MM.1S (cell line): ENCODE measurements around the gene RBFOX1.

Source experiments
- DNase-seq: peaks from one replicate; pipeline ENCODE4 v3.0.0-alpha.2; 2015
- H2AFZ ChIP-seq: fragments of 300-600 bp; sonication (generic); 2 replicates; pipeline ENCODE4 v1.6.0; 2016; ENCODE audit warnings: antibody characterized with exemption, low read length
- H3F3A ChIP-seq: fragments of 300-600 bp; sonication (generic); 2 replicates; pipeline ENCODE4 v1.6.1; 2016; ENCODE audit warnings: mild to moderate bottlenecking, antibody characterized with exemption, low read length, moderate library complexity, mixed read lengths; ENCODE audit not compliant: insufficient read depth
- H3K27ac ChIP-seq: fragments of 300-600 bp; sonication (generic); 2 replicates; pipeline ENCODE4 v1.5.1; 2016; ENCODE audit warnings: mild to moderate bottlenecking, low read length
- H3K27me3 ChIP-seq: fragments of 300-600 bp; sonication (generic); replicated peaks from 2 replicates; pipeline ENCODE4 v1.6.0; 2016; ENCODE audit warnings: low read length; ENCODE audit not compliant: insufficient read depth
- H3K36me3 ChIP-seq: fragments of 300-600 bp; sonication (generic); replicated peaks from 2 replicates; pipeline ENCODE4 v1.6.1; 2016; ENCODE audit warnings: mild to moderate bottlenecking, low read length, mixed read lengths; ENCODE audit not compliant: insufficient read depth
- H3K4me1 ChIP-seq: fragments of 300-600 bp; sonication (generic); 2 replicates; pipeline ENCODE4 v1.6.1; 2016; ENCODE audit warnings: low read length, mixed read lengths
- H3K4me2 ChIP-seq: fragments of 300-600 bp; sonication (generic); 2 replicates; pipeline ENCODE4 v1.6.0; 2016; ENCODE audit warnings: low read depth, low read length
- H3K4me3 ChIP-seq: fragments of 300-600 bp; sonication (generic); 2 replicates; pipeline ENCODE4 v1.5.1; 2016; ENCODE audit warnings: low read length, mixed read lengths
- H3K79me2 ChIP-seq: fragments of 300-600 bp; sonication (generic); 2 replicates; pipeline ENCODE4 v1.6.1; 2016; ENCODE audit warnings: mixed run types, low read length, mixed read lengths
- H3K9ac ChIP-seq: fragments of 300-600 bp; sonication (generic); 2 replicates; pipeline ENCODE4 v1.6.1; 2016; ENCODE audit warnings: low read length, mixed read lengths
- H3K9me2 ChIP-seq: fragments of 300-600 bp; sonication (generic); replicated peaks from 2 replicates; pipeline ENCODE4 v1.6.1; 2016; ENCODE audit warnings: mild to moderate bottlenecking, low read length, mixed read lengths; ENCODE audit not compliant: insufficient read depth
- H3K9me3 ChIP-seq: fragments of 300-600 bp; sonication (generic); replicated peaks from 2 replicates; pipeline ENCODE4 v1.6.1; 2016; ENCODE audit warnings: mild to moderate bottlenecking, low read length, mixed read lengths; ENCODE audit not compliant: insufficient read depth
- H4K20me1 ChIP-seq: fragments of 300-600 bp; sonication (generic); 2 replicates; pipeline ENCODE4 v1.6.1; 2016; ENCODE audit warnings: mild to moderate bottlenecking, low read length, moderate library complexity, mixed read lengths; ENCODE audit not compliant: insufficient read depth
- EZH2 ChIP-seq: fragments of 300-600 bp; sonication (generic); optimal IDR thresholded peaks from 2 replicates; pipeline ENCODE3; 2017; ENCODE audit warnings: low read depth, mild to moderate bottlenecking, antibody characterized with exemption, low read length, mixed read lengths
- EZH2phosphoT487 ChIP-seq: fragments of 300-600 bp; sonication (generic); IDR thresholded peaks from 2 replicates; pipeline ENCODE4 v1.6.1; 2018; ENCODE audit warnings: antibody characterized with exemption, low read length
- TF ChIP-seq, protein P1 (sequence below): fragments of 300-600 bp; sonication (generic); IDR thresholded peaks from 2 replicates; pipeline ENCODE4 v1.5.1; 2016; ENCODE audit warnings: antibody characterized with exemption, low read length, mixed read lengths

The RBFOX1 gene

DNA sequence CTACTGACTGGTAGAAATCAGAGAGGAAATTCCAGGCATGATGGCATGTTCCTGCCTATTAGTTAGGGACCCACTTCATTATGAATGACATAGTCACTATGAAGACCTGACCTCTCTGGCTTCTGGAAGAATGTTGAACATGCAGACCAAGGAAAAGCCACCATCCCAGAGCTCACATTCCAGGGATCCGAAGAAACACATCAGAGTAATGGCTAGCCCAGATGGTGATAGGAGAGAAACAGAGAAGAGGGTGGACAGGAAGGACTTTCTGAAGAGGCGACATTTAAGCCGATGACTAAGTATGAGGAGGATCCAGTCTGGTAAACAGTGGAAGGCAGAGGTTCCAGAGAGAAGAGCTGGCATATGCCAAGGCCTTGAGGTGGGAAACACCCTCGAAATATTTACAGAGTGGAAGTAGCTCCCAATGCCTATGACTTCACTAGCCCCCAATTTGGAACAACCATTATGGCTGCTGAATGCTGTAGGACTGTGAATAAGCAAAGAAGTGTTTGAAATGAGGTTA is 216.2 kb downstream of the RBFOX1 start:
- no peak for DNase-seq
- Histone ChIP-seq H3K4me3 (no peak overlapping the region), H3K27ac (no peak overlapping the region), H3K27me3 (no peaks in the 10 kb centered on the region), H3F3A (no peaks in the 10 kb centered on the region), H3K9me3 (no peaks in the 10 kb centered on the region), H3K9ac (no peak overlapping the region), H3K79me2 (no peaks in the 10 kb centered on the region), H4K20me1 (no peaks in the 10 kb centered on the region), H3K4me2 (no peak overlapping the region), H3K9me2 (no peaks in the 10 kb centered on the region), H2AFZ (no peak overlapping the region), H3K4me1 (no peaks in the 10 kb centered on the region), H3K36me3 (no peaks in the 10 kb centered on the region)
- TF ChIP-seq EZH2phosphoT487 = no peak
- TF ChIP-seq, protein P1, sequence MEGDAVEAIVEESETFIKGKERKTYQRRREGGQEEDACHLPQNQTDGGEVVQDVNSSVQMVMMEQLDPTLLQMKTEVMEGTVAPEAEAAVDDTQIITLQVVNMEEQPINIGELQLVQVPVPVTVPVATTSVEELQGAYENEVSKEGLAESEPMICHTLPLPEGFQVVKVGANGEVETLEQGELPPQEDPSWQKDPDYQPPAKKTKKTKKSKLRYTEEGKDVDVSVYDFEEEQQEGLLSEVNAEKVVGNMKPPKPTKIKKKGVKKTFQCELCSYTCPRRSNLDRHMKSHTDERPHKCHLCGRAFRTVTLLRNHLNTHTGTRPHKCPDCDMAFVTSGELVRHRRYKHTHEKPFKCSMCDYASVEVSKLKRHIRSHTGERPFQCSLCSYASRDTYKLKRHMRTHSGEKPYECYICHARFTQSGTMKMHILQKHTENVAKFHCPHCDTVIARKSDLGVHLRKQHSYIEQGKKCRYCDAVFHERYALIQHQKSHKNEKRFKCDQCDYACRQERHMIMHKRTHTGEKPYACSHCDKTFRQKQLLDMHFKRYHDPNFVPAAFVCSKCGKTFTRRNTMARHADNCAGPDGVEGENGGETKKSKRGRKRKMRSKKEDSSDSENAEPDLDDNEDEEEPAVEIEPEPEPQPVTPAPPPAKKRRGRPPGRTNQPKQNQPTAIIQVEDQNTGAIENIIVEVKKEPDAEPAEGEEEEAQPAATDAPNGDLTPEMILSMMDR = no peak
- no peak for TF ChIP-seq EZH2

DNA sequence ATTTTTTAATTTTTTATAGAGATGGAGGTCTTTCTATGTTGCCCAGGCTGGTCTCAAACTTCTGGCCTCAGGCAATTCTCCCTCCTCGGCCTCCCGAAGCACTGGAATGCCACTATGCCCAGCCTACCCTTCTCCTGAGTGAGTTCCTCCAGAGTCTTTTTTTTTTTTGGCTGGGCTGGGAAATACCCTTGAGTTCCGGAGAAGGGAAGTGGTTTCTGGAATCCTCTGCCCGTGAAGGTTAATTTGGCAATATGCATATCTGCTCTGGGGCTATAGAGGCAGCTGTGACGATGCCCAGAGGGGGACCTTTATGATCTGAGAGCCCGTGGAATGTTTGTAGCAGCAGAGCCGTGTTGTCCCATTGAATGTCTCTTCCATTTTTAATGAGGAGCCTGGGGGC is 217.5 kb downstream of the RBFOX1 start:
- H3K9ac ChIP-seq = no peak overlapping the region
- H3F3A ChIP-seq = no peaks in the 10 kb centered on the region
- no peak overlapping the region for H3K4me3 ChIP-seq
- H3K4me2 ChIP-seq = no peak overlapping the region
- no peak overlapping the region for H3K27ac ChIP-seq
- no peaks in the 10 kb centered on the region for H4K20me1 ChIP-seq
- H3K4me1 ChIP-seq = no peaks in the 10 kb centered on the region
- DNase-seq = no peak
- no peaks in the 10 kb centered on the region for H3K9me3 ChIP-seq
- no peaks in the 10 kb centered on the region for H3K36me3 ChIP-seq
- no peaks in the 10 kb centered on the region for H3K9me2 ChIP-seq
- no peaks in the 10 kb centered on the region for H3K27me3 ChIP-seq
- no peak overlapping the region for H2AFZ ChIP-seq
- TF ChIP-seq EZH2phosphoT487 = no peak
- TF ChIP-seq, protein P1 = no peak
- no peak for TF ChIP-seq EZH2
- H3K79me2 ChIP-seq = no peaks in the 10 kb centered on the region

DNA sequence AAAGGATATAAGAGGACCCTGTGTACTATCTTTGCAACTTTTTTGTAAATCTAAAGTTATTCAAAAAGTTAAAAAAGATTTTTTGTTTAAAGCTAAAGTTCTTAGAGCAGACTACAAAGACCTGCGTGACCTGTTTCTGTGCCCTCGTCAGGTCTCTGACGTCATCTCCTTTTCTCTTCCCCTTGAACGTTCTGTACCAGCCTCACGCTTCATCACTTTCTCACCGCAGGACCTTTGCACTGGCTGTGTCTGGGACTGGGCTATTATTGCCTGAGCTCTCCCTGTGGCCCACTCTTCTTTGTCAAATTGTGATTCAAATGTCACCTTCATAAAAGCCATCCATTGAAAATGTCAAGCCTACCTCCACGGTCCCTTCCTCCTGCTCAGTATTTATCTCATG is 222.8 kb downstream of the RBFOX1 start:
- TF ChIP-seq, protein P1 = no peak
- TF ChIP-seq EZH2 (no peak), EZH2phosphoT487 (no peak)

More for the DNA sequence above, 222.8 kb downstream of the RBFOX1 start:
- Histone ChIP-seq H3K36me3 (no peaks in the 10 kb centered on the region), H3K9me3 (no peaks in the 10 kb centered on the region), H3K4me1 (no peaks in the 10 kb centered on the region), H3K27ac (no peak overlapping the region), H2AFZ (no peak overlapping the region), H3K9me2 (no peaks in the 10 kb centered on the region), H3K27me3 (no peaks in the 10 kb centered on the region), H4K20me1 (no peaks in the 10 kb centered on the region), H3K79me2 (no peaks in the 10 kb centered on the region), H3K9ac (no peak overlapping the region), H3K4me3 (no peak overlapping the region), H3F3A (no peaks in the 10 kb centered on the region), H3K4me2 (no peak overlapping the region)
- no peak for DNase-seq
